ENCODE measurements around the gene OPN4.

The OPN4 gene

GRCh38 chr10:86647773-86648703 is 6.3 kb upstream of the OPN4 start:
- DNase-seq, result no peak

- no peak for DNase-seq
Measured at GRCh38 chr10:86648704-86649427, 5.5 kb upstream of the OPN4 start.

- DNase-seq, result no peak
Measured at GRCh38 chr10:86649471-86650150, 4.7 kb upstream of the OPN4 start.

- no peak for DNase-seq
Measured at GRCh38 chr10:86650151-86650550, 4.2 kb upstream of the OPN4 start.

- no peak for DNase-seq
Measured at GRCh38 chr10:86651021-86651471, 3.3 kb upstream of the OPN4 start.

- DNase-seq, result no peak
Measured at GRCh38 chr10:86651631-86652331, 2.6 kb upstream of the OPN4 start.

- DNase-seq, result no peak
Measured at GRCh38 chr10:86652361-86653202, 1.8 kb upstream of the OPN4 start.

GRCh38 chr10:86653379-86653778 is 968 bp upstream of the OPN4 start:
- DNase-seq, result no peak

- no peak for DNase-seq
Measured at GRCh38 chr10:86653987-86654386, 360 bp upstream of the OPN4 start.

- no peak for DNase-seq
Measured at GRCh38 chr10:86655173-86655540, 810 bp downstream of the OPN4 start.

- no peak for DNase-seq
Measured at GRCh38 chr10:86655596-86655995, 1.2 kb downstream of the OPN4 start.

- no peak for DNase-seq
Measured at GRCh38 chr10:86657011-86657395, 2.7 kb downstream of the OPN4 start.

- DNase-seq, result no peak
Measured at GRCh38 chr10:86657396-86658011, 3.2 kb downstream of the OPN4 start.

GRCh38 chr10:86658261-86658741 is 4.0 kb downstream of the OPN4 start:
- DNase-seq, result no peak

GRCh38 chr10:86658751-86659150 is 4.4 kb downstream of the OPN4 start:
- no peak for DNase-seq

GRCh38 chr10:86659161-86659691 is 4.9 kb downstream of the OPN4 start:
- no peak for DNase-seq

GRCh38 chr10:86659721-86660453 is 5.5 kb downstream of the OPN4 start:
- DNase-seq, result no peak

- DNase-seq, result no peak
Measured at GRCh38 chr10:86661161-86662025, 7.0 kb downstream of the OPN4 start.
